T-helper 17 cell (primary cell): ENCODE measurements around the gene C10orf105. TPM values are rescaled to one million over a fixed set of nuclear protein-coding genes. Genes with fewer than 3 reads are reported as not detected.

Source experiments
- ATAC-seq: fragments of 150-1000 bp; cut with Tn5 transposase; 2 replicates; pipeline ENCODE4 v1.10.0; 2021; ENCODE audit warnings: mild to moderate bottlenecking, moderate library complexity
- DNase-seq, 3 donors: peaks; one replicate each; pipeline versions ENCODE4 v3.0.0 to v3.0.0-alpha.2; 2020 to 2021
- H3K9me3 ChIP-seq: one replicate; pipeline ENCODE4 v1.7.0; 2013; ENCODE audit warnings: low read length, mild to moderate bottlenecking; ENCODE audit not compliant: control insufficient read depth, poor library complexity, severe bottlenecking
- H3K27ac Mint-ChIP-seq: one replicate; pipeline ENCODE4 v1.8.0; 2022; ENCODE audit warnings: mild to moderate bottlenecking, moderate library complexity, mixed read lengths
- H3K27me3 Mint-ChIP-seq: one replicate; pipeline ENCODE4 v1.8.0; 2022; ENCODE audit warnings: mixed read lengths
- H3K36me3 Mint-ChIP-seq: one replicate; pipeline ENCODE4 v1.8.0; 2022; ENCODE audit warnings: low read depth, mixed read lengths
- H3K4me1 Mint-ChIP-seq: one replicate; pipeline ENCODE4 v1.8.0; 2022; ENCODE audit warnings: mild to moderate bottlenecking, mixed read lengths
- H3K4me3 Mint-ChIP-seq: one replicate; pipeline ENCODE4 v1.8.0; 2022; ENCODE audit warnings: mild to moderate bottlenecking, moderate library complexity, mixed read lengths
- total RNA-seq, 4 donors: library from RNA in 2 of 4; stranded (reverse) in 2 of 4; gene quantifications; one replicate each; pipeline ENCODE4 v1.2.3 and lab custom pipeline; 2022 to 2026

Gene C10orf105
- total RNA-seq, 2 donors from 2014 or later = 0.31 to 0.37 TPM

DNA sequence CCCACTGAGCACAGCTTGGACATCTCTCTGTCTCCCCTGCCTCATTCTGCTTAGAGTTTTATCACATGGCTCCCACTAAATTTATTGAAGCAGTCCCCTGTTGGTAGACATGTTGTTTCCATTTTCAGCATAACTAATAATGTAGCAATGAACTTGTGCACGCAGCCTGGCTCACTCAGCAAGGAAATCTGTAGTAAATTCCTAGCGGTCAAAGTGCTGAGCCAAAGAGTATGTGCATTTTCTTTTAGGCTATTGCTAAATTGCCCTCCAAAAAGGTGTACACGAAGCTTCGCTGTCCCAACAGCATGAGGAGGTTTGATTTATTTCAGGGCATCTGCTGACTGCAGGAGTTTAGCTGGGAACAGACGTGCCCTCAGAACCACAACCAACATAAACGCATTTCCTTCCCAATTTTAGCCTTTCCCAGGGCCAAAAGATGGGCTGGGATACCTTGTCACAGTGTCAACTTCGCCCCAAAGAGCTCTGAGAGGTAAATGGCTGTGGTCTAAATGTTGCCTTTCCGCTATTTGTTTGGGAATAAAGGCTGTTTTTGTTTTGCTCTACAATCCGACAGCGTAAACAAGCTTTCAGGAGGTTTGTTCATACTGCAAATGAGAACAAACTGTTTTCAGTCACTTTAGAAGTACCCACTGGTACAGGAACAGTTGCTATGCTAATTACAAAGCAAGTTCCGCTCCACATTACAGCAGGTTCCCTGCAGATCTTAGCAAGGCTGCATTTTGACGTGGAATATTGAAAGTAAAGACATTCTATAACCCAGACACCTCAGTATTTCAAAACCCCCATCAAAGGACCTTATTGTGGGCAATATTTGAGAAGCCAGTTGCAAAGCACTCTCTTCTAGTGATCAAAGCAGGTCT is 37.0 kb upstream of the C10orf105 start:
- peak; percentile 80 for ATAC-seq

DNA sequence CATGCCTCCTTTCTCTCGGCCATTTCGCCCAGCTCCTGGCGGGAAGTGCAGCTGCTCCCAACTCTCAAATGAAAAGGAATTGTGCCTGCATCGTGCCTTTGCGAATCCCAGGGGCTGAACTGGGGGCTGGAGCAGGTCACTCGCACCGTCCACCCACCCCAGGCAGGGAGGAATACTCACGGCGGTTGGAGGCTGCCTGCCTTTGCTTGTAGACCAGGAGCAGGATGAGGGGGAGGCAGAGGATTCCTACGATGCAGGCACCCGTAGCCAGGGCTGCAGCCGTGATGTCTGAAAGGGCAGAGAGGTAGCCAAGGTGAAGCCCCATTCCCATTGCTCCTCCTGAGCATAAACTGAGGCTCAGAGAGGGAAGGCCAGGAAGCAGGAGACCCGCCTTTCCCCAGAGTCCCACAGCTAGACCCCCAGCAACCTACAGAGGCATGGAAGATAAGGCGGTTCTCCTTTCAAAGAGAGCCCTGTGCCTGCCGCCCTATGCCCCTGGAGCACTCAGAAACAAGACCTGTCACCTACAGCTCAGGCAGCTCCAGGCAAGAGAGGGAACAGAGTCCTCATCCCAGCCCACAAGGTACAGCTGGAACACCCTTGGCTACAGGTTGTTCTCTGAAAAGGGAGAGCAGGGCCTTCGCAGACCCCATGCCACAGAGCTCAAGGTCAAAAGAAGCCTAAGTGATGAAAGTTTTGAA is 35.8 kb upstream of the C10orf105 start:
- Mint-ChIP-seq H3K4me3 (no peak overlapping the region), H3K36me3 (peaks cover 3% of the 10 kb centered on the region), H3K27ac (peak overlapping the region; percentile 94), H3K27me3 (no peaks in the 10 kb centered on the region), H3K4me1 (peaks cover 73% of the 10 kb centered on the region)
- ATAC-seq (no peak), DNase-seq (no peak)
- H3K9me3 ChIP-seq = no peaks in the 10 kb centered on the region

More for the DNA sequence above, 37.0 kb upstream of the C10orf105 start:
- Mint-ChIP-seq H3K27ac (peak overlapping the region; percentile 94), H3K4me1 (peaks cover 77% of the 10 kb centered on the region), H3K36me3 (peaks cover 10% of the 10 kb centered on the region), H3K4me3 (peak overlapping the region; percentile 80), H3K27me3 (no peaks in the 10 kb centered on the region)
- no peaks in the 10 kb centered on the region for H3K9me3 ChIP-seq
- DNase-seq = no peak

DNA sequence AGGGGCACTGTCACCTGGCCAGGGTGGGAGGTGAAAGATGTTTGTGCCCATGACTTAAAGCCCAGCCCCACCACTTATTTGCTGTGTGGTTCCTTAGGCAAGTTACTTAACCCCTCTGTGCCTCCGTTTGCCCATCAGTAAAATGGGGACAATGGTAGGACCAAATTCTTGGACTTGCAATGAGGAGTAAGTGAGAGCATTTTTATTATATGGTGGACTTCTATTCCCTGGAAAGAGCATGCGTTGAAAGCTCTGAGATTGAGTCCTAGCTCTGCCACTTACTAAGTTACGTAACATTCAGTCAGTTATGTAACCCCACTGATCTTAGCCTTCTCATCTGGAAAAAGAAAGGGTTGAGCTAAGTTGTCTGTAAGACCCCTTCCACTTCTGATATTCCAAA is 35.0 kb upstream of the C10orf105 start:
- Mint-ChIP-seq H3K27ac (peak overlapping the region; percentile 94), H3K27me3 (no peaks in the 10 kb centered on the region), H3K4me3 (no peak overlapping the region), H3K36me3 (peaks cover 2% of the 10 kb centered on the region), H3K4me1 (peaks cover 75% of the 10 kb centered on the region)
- DNase-seq = no peak
- no peak for ATAC-seq
- no peaks in the 10 kb centered on the region for H3K9me3 ChIP-seq

DNA sequence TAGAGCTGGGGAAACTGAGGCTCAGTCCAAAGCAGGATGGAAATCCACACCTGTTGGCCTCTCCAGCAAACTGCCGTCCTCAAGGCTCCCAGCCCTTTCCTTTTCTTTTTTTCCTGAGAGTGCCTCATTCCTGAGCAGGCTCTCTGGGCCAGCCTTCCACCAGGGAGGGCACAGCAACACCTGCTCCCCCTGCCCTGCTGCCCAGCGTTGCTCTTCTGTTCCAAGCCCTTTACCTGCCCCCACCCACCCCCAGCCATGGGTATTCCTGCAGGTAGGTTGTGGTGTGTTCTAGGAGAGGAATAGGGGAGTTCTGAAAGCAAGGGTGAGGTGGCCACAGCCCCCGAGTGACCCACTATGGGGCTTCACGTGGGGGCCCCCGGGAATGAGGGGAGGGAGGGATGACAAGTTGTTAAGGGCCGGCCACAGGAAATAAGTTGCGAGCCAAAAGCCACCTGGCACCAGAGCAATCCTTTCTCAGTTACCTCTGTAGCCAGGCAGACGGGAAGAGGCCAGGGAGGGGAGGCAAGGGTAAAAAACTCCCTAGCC is 34.5 kb upstream of the C10orf105 start:
- H3K4me3 Mint-ChIP-seq = no peak overlapping the region
- peaks cover 2% of the 10 kb centered on the region for H3K36me3 Mint-ChIP-seq
- H3K9me3 ChIP-seq = no peaks in the 10 kb centered on the region
- DNase-seq (no peak), ATAC-seq (no peak)
- H3K27me3 Mint-ChIP-seq = no peaks in the 10 kb centered on the region
- H3K4me1 Mint-ChIP-seq = peaks cover 75% of the 10 kb centered on the region
- H3K27ac Mint-ChIP-seq = peak overlapping the region; percentile 94

DNA sequence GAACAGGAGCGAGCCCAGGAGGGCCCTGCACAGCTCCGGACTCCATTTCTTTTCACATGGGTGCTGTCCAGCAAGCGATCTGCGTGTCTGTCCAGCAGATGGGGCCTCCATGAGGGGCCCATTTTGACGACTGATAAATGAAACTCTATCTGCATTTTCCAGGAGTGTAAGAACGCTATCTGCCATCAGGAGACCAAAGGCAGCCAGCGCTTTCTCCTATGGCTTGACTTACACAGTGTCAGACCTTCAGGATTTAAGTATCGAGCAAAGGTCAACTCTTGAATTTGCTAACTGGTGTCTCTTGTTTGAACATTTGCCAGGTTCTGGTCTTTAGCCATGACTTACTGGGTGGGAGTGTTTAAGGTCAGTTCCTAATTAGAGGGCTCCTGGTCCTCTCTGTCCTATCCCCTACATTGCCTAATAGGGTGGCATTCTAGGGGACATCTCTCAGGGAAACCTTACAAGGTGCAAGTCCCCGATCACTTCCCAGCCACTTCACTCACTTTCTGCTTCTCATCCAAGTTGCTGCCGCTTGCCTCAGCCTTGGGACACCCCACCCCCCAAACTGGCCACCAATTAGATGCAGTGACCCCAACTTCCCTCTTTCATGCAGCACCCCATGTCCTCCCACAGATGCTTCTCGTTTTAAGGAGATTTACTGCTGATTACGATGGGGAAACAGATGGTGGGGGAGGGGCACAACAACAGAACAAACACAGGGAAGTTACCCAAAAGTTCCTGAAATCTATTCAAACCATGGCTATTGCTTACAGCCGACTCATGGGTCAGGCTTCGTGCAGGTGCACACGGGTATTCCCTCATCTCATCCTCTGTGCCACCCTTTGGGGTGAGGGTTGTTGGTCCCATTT is 33.7 kb upstream of the C10orf105 start:
- ATAC-seq (no peak), DNase-seq (no peak)
- H3K4me3 Mint-ChIP-seq = peak overlapping the region; percentile 79
- H3K27me3 Mint-ChIP-seq = no peaks in the 10 kb centered on the region
- no peaks in the 10 kb centered on the region for H3K9me3 ChIP-seq
- peaks cover 5% of the 10 kb centered on the region for H3K36me3 Mint-ChIP-seq
- H3K27ac Mint-ChIP-seq = peak overlapping the region; percentile 94
- peaks cover 80% of the 10 kb centered on the region for H3K4me1 Mint-ChIP-seq

DNA sequence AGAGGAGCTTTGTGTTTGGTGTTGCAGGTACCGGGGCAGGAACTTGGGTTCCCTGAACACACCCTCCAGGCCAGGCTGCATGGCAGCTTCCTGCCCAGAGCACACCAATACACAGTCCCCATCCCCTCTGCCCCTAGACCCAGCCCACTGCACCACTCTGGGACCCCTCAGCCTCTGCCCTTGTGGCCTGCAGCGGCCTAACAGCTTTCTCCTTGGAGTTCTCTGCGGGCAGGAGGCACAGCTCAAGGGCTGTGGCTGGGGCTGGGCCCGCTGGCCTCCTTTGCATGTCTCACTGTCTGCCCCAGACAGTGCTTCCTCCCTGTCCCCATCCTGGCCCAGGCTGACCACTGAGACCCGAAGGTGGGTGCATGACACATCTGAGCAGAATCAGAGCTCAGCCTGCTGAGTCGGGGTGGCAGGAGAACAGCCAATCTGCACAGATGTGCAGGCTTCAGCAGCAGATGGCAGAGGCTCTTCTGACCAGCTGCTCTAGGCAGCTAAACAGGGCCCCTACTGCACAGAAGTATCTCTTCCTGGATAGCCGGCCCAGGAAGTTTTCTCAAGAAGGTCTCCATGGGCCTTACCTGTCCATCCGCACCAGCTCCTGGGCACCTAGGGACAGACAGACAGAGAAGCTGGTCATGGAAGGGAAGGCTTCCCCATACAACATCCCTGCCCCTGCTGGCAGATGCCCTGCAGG is 33.0 kb upstream of the C10orf105 start:
- no peak for ATAC-seq
- Mint-ChIP-seq H3K4me3 (peak overlapping the region; percentile 79), H3K36me3 (peaks cover 5% of the 10 kb centered on the region)

DNA sequence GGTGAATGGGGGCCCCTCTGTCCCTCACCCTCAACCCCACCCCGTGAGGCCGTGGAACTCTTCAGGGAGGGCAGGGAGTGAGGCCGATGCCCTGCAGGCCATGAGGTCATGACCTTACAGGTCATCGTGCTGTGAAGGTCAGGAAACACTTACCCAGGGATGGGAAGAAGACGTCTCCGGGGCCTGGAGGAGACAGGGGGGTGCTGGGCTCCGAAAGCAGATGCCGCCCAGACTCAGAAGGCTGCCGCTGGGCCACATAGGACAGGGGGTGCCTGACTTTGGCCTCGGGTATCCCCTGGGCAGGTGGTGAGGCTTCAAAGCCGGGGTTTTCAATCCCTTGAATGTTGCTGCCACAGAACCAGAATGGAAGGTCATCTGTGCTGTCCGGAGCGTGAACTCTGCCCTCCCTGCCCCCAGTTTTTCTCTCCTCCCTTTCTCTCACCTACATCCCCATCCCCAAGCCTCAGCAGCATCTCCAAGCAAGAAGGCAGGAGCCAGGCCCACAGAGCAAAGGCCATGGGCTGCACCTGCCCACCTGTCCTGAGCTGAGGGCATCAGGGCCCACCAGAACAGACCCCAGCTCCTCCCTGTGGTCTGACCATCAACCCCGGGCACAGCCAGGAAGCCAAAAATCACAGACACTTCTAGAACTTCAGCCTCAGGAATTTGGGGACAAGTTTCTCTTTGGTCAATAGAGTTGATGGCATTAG is 32.1 kb upstream of the C10orf105 start:
- peaks cover 80% of the 10 kb centered on the region for H3K4me1 Mint-ChIP-seq
- DNase-seq (no peak), ATAC-seq (no peak)
- H3K36me3 Mint-ChIP-seq = peaks cover 5% of the 10 kb centered on the region
- H3K9me3 ChIP-seq = no peaks in the 10 kb centered on the region
- H3K4me3 Mint-ChIP-seq = peak overlapping the region; percentile 79
- H3K27me3 Mint-ChIP-seq = no peaks in the 10 kb centered on the region
- peak overlapping the region; percentile 94 for H3K27ac Mint-ChIP-seq

More for the DNA sequence above, 33.0 kb upstream of the C10orf105 start:
- no peaks in the 10 kb centered on the region for H3K27me3 Mint-ChIP-seq
- H3K9me3 ChIP-seq = no peaks in the 10 kb centered on the region
- H3K4me1 Mint-ChIP-seq = peaks cover 79% of the 10 kb centered on the region
- DNase-seq = no peak
- peak overlapping the region; percentile 94 for H3K27ac Mint-ChIP-seq

DNA sequence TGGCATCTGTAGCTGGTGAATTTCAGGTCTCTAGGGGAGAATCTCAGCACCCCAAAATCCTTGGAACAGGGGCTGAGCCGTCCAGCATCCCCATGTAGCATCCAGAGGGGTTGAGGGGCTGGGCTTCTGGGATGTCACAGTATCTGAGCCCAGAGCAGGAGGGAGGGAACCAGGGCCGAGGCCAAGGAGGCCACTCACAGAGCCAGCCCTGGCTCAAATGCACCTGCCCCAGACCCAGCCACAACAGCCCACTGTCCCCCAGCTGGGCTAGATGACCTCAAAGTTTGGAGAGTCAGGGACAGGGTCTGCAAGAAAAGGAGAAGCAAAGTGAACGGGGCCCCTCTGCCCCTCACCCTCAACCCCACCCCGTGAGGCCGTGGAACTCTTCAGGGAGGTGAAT is 31.4 kb upstream of the C10orf105 start:
- H3K9me3 ChIP-seq = no peaks in the 10 kb centered on the region
- Mint-ChIP-seq H3K27ac (peak overlapping the region; percentile 98), H3K4me3 (peak overlapping the region; percentile 19), H3K36me3 (peaks cover 5% of the 10 kb centered on the region), H3K27me3 (no peaks in the 10 kb centered on the region), H3K4me1 (peaks cover 80% of the 10 kb centered on the region)
- DNase-seq (no peak), ATAC-seq (no peak)

DNA sequence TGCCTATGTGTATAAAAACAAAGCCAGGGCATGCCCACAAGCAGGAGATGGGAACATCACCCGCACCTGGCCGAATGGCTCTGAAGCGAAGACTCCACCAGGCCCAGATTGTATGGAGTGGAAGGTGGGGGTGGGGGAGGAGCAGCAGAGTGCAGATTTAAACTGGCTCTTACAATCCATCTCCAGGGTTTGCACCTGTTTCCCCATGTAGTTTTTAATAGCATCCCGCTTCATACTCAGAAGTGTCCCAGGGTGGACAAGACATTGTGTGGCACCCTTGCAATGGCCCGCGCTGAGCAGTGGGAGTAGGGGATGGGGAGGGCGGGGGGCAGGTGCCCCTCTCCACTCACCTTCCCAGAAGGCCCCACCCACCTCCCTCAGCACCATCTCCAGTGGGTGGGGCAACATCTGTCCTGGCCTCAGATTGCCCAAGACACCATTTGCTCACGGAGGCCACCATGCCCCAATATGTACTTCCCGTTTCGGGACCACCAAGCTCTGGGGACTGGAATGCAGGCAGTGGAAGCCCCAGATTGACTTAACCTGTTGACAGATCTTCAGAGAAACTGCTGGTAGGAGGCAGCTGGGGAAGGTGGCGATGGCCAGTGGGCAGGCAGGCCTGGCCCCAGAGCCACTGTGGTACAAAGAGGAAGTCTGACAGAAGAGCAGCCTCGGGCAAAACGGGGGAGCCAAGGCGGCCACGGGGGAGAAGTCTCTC is 30.7 kb upstream of the C10orf105 start:
- no peaks in the 10 kb centered on the region for H3K9me3 ChIP-seq
- Mint-ChIP-seq H3K27me3 (no peaks in the 10 kb centered on the region), H3K27ac (peak overlapping the region; percentile 98), H3K4me3 (peak overlapping the region; percentile 7), H3K4me1 (peaks cover 86% of the 10 kb centered on the region), H3K36me3 (peaks cover 5% of the 10 kb centered on the region)
- ATAC-seq = no peak
- DNase-seq = no peak

DNA sequence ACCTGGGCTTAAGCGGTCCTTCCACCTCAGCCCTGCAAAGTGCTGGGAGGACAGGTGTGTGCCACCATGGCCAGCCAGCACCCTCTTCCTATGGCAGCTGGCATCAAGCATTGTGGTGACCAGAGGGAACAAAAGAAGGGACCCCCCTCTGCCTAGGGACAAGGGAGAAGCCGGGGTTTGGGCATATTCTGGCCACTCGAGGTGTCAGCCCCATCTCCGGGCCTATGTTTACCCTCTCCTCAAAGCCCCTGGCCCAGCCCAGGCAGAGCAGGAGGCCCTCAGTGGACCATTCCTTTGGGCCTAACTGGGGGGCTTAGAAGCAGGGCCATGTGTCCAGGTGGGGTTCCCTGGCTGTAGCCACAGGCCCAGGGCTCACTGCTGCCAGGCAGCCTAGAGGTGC is 29.8 kb upstream of the C10orf105 start:
- Mint-ChIP-seq H3K36me3 (peaks cover 5% of the 10 kb centered on the region), H3K27me3 (no peaks in the 10 kb centered on the region), H3K4me3 (peak overlapping the region; percentile 94), H3K27ac (peak overlapping the region; percentile 98), H3K4me1 (peaks cover 88% of the 10 kb centered on the region)
- ATAC-seq = no peak
- no peak for DNase-seq
- no peaks in the 10 kb centered on the region for H3K9me3 ChIP-seq

DNA sequence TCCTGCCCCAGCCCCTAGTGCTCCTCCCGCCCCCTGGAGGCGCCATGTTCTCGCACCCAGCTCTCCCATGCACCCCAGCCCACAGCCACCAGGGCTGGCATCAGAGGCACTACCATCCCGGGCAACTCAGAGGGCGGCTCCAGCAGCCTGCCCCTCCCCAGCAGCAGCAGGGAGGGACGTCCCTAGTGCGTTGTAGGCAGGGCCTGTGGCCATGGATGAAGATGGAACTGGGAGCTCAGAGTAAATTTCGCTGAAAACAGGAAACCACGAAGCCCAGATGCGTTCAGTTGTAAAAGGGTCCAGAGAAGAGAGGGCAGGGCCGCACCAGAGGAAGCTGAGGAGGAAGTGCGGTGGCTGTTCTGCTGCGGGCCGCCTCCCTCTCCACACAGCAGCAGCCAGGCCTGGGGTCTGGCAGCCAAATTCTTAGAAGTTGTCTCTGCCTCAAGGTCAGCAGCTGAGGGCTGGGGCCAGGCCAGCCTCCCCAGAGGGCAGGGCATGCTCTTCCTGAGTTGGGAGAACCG is 29.2 kb upstream of the C10orf105 start:
- peak; percentile 89 for ATAC-seq
- Mint-ChIP-seq H3K4me3 (peak overlapping the region; percentile 94), H3K4me1 (peaks cover 85% of the 10 kb centered on the region), H3K36me3 (peaks cover 5% of the 10 kb centered on the region), H3K27me3 (no peaks in the 10 kb centered on the region), H3K27ac (peak overlapping the region; percentile 98)
- no peaks in the 10 kb centered on the region for H3K9me3 ChIP-seq
- DNase-seq = peak; percentile 57 to 72 (median 59)
